Measurements from ENCODE around the gene ADAT2.
"Not testable (repeated sequence)": the region's sequence is repeated elsewhere in the genome, so short reads cannot be mapped to it uniquely, and the experiment has no call there.

Gene ADAT2

DNA sequence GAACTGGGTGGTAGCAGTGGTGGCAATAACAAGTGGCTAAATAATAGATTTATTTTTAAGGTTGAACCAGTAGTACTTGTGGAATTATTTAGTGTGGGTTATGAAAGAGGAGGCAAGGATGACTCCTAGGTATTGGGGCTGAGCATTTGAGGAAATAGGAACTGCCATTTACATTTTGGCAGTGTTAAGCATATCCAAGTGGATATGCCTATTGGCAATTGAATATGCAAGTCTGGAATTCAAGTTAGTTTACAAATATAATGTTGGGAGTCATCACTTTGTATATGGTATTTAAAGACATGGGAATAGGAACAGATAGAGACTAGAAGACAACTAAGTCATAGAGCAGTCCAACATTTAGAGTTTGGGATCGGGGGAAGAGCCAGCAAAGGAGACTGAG lies 26.1 kb upstream of the ADAT2 start:
- Histone ChIP-seq H3K79me2 (no peaks in the 10 kb centered on the region), H3K27ac (no peak overlapping the region), H3K27me3 (ENCODE audit: control insufficient read depth, insufficient read depth, low read length) (no peaks in the 10 kb centered on the region), H3K4me2 (ENCODE audit: low read length) (no peak overlapping the region), H3K4me1 (no peaks in the 10 kb centered on the region), H3K9me3 (ENCODE audit: control insufficient read depth, low read length) (no peaks in the 10 kb centered on the region), H3K4me3 (ENCODE audit: low read depth, low read length) (no peak overlapping the region), H3K36me3 (ENCODE audit: control insufficient read depth, insufficient read depth, low read length) (no peaks in the 10 kb centered on the region), H2AFZ (no peak overlapping the region), H3K9ac (no peak overlapping the region)
- TF ChIP-seq, protein P1, sequence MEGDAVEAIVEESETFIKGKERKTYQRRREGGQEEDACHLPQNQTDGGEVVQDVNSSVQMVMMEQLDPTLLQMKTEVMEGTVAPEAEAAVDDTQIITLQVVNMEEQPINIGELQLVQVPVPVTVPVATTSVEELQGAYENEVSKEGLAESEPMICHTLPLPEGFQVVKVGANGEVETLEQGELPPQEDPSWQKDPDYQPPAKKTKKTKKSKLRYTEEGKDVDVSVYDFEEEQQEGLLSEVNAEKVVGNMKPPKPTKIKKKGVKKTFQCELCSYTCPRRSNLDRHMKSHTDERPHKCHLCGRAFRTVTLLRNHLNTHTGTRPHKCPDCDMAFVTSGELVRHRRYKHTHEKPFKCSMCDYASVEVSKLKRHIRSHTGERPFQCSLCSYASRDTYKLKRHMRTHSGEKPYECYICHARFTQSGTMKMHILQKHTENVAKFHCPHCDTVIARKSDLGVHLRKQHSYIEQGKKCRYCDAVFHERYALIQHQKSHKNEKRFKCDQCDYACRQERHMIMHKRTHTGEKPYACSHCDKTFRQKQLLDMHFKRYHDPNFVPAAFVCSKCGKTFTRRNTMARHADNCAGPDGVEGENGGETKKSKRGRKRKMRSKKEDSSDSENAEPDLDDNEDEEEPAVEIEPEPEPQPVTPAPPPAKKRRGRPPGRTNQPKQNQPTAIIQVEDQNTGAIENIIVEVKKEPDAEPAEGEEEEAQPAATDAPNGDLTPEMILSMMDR (IDR thresholded peaks at IDR 0.05): no peak

DNA sequence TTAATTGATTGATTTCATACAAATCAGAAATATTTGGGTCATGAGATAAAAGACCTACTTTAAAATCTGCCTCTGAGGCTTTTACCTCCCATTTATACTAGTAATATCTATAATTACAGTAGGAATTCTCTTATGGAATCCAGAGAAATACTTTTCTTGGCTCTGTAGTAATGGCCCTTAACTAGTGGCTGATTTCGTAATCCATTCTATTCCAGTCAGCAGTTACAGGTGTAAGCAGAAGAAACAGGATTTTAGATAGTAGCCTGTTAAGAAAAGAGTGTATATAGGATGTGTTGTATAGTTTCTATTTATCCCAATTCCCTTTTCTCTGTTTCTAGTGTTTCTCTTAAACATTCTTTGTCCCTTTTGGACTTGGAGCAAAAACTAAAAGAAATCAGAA lies 21.3 kb upstream of the ADAT2 start:
- Histone ChIP-seq H2AFZ (no peak overlapping the region), H3K9me3 (ENCODE audit: control insufficient read depth, low read length) (no peaks in the 10 kb centered on the region), H3K4me3 (ENCODE audit: low read depth, low read length) (no peak overlapping the region), H3K9ac (no peak overlapping the region), H3K4me2 (ENCODE audit: low read length) (no peak overlapping the region), H3K36me3 (ENCODE audit: control insufficient read depth, insufficient read depth, low read length) (no peaks in the 10 kb centered on the region), H3K27me3 (ENCODE audit: control insufficient read depth, insufficient read depth, low read length) (no peaks in the 10 kb centered on the region), H3K27ac (no peak overlapping the region), H3K79me2 (no peaks in the 10 kb centered on the region), H3K4me1 (no peaks in the 10 kb centered on the region)
- TF ChIP-seq, protein P1 (IDR thresholded peaks at IDR 0.05): no peak

DNA sequence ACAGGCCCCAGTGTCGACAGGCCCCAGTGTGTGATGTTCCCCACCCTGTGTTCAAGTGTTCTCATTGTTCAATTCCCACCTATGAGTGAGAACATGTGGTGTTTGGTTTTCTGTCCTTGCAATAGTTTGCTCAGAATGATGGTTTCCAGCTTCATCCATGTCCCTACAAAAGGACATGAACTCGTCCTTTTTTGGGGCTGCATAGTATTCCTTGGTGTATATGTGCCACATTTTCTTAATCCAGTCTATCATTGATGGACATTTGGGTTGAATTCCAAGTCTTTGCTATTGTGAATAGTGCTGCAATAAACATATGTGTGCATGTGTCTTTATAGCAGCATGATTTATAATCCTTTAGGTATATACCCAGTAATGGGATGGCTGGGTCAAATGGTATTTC lies 18.3 kb upstream of the ADAT2 start:
- H3K27me3 ChIP-seq (ENCODE audit: control insufficient read depth, insufficient read depth, low read length); H3K4me1 ChIP-seq; H3K27ac ChIP-seq; H3K9ac ChIP-seq; H3K4me2 ChIP-seq (ENCODE audit: low read length); H3K9me3 ChIP-seq (ENCODE audit: control insufficient read depth, low read length); H3K4me3 ChIP-seq (ENCODE audit: low read depth, low read length); H2AFZ ChIP-seq; H3K79me2 ChIP-seq; H3K36me3 ChIP-seq (ENCODE audit: control insufficient read depth, insufficient read depth, low read length): not testable (repeated sequence)

DNA sequence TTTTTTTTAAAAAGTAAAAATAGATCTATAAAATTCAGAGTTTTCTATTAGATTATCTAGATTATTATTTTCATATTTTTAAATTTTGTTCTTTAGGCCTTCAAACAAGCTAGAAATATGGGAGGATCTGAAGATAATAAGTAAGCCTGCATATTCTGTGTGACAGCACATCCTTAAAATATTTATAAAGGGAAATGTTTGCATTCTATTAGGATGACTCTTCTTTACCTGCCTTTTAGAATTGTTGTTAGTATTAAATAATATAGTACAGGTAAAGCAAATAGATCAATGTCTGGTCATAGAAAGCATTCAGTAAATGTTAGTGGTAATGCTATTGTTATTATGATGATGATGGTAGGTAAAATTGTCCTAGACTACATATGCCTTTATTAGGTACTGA lies 17.5 kb upstream of the ADAT2 start:
- H3K4me3 ChIP-seq (ENCODE audit: low read depth, low read length): no peak overlapping the region
- H3K27me3 ChIP-seq (ENCODE audit: control insufficient read depth, insufficient read depth, low read length): no peaks in the 10 kb centered on the region
- no peak overlapping the region for H3K27ac ChIP-seq
- no peak overlapping the region for H3K4me2 ChIP-seq (ENCODE audit: low read length)
- no peaks in the 10 kb centered on the region for H3K4me1 ChIP-seq
- no peaks in the 10 kb centered on the region for H3K79me2 ChIP-seq
- no peaks in the 10 kb centered on the region for H3K36me3 ChIP-seq (ENCODE audit: control insufficient read depth, insufficient read depth, low read length)
- no peak overlapping the region for H3K9ac ChIP-seq
- no peaks in the 10 kb centered on the region for H3K9me3 ChIP-seq (ENCODE audit: control insufficient read depth, low read length)
- TF ChIP-seq, protein P1 (IDR thresholded peaks at IDR 0.05): no peak
- no peak overlapping the region for H2AFZ ChIP-seq

DNA sequence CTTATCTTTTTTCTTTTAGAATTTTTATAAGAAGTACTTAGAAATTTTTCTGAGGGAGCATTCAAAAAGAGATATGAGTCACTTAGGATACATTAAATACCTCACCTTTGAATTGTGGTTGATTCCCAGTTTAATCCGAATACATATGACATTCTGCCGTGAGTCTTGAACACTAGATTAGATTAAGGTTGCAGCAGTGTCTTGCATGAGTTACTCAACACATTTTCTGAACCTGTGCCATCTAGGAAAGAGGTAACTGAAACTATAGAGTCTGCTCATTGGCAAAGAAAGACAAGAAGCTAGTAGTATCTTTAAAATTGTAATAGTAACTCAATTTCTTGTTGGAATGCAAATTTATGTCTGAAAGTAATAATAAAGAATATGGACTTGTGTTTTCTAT lies 15.1 kb upstream of the ADAT2 start:
- H3K27me3 ChIP-seq (ENCODE audit: control insufficient read depth, insufficient read depth, low read length): no peaks in the 10 kb centered on the region
- no peak overlapping the region for H3K9ac ChIP-seq
- H3K4me1 ChIP-seq: no peaks in the 10 kb centered on the region
- H3K79me2 ChIP-seq: no peaks in the 10 kb centered on the region
- H3K4me3 ChIP-seq (ENCODE audit: low read depth, low read length): no peak overlapping the region
- no peak overlapping the region for H3K4me2 ChIP-seq (ENCODE audit: low read length)
- H3K36me3 ChIP-seq (ENCODE audit: control insufficient read depth, insufficient read depth, low read length): no peaks in the 10 kb centered on the region
- H3K9me3 ChIP-seq (ENCODE audit: control insufficient read depth, low read length): no peaks in the 10 kb centered on the region
- TF ChIP-seq, protein P1 (IDR thresholded peaks at IDR 0.05): no peak
- no peak overlapping the region for H3K27ac ChIP-seq
- H2AFZ ChIP-seq: no peak overlapping the region
